Measurements from ENCODE around the gene CINP.

DNA sequence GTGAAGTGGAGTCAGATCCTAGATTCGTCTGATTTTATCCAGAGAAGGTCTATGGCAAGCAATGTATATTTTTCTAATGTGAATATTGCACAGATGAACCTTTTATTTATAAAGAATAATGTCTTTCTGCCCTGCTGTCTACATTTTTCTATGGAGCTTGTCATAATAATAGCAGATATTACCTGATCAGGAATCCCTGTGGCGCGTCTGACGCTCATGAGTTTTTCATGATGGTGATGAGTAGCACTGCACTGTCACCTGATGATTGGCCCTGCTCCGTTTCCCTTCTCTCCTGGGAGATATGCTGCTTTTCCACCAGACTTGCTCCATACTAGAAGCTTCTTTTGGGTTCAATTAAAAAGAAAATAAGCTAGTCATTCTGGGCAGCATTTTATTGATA lies 20.5 kb downstream of the CINP start:
- TF ChIP-seq CTCF (IDR thresholded peaks at IDR 0.05) (no peak), POLR2A (IDR thresholded peaks at IDR 0.05) (no peak)
